ENCODE results near the gene BEST4.
"Not testable (repeated sequence)": the region's sequence is repeated elsewhere in the genome, so short reads cannot be mapped to it uniquely, and the experiment has no call there.

GRCh38 chr1:44797886-44798285 is 9.9 kb upstream of the BEST4 start:
- not testable (repeated sequence) for TF ChIP-seq CTCF (optimal IDR thresholded peaks at IDR 0.05 in 1 of 3, IDR thresholded peaks at IDR 0.05 in 1 of 3, conservative IDR thresholded peaks at IDR 0.05 in 1 of 3; ENCODE audit: extremely low read depth in 1 of 3, insufficient read depth in 2 of 3, low read length in 3 of 3); EZH2 (IDR thresholded peaks at IDR 0.05; ENCODE audit: low read length)

All from keratinocyte (primary cell).